SK-N-MC (cell line): ENCODE data around the gene SEMA6D.

ENCODE experiments used
- EZH2 ChIP-seq: fragments of 200-600 bp; sonication (generic); IDR thresholded peaks from one replicate; pipeline ENCODE4 v1.6.1; 2017; ENCODE audit warnings: antibody characterized with exemption
- POLR2AphosphoS5 ChIP-seq: IDR thresholded peaks from 2 replicates; pipeline ENCODE4 v1.6.1; 2012; ENCODE audit warnings: mild to moderate bottlenecking, low read depth, low read length, borderline replicate concordance

- TF ChIP-seq POLR2AphosphoS5 (no peak), EZH2 (no peak)
These were observed 32.0 kb upstream of the SEMA6D start for GRCh38 chr15:47685141-47685870.
